ENCODE results near the gene ROMO1. TPM values are rescaled to one million over a fixed set of nuclear protein-coding genes. Genes with fewer than 3 reads are reported as not detected.
"Not testable (repeated sequence)": the region's sequence is repeated elsewhere in the genome, so short reads cannot be mapped to it uniquely, and the experiment has no call there.

The ROMO1 gene
- total RNA-seq, 1 donor from 2014 or later = 938 TPM

GRCh38 chr20:35719717-35720116, 20.5 kb downstream of the ROMO1 start:
- DNase-seq (ENCODE audit: low read depth) = no peak
- TF ChIP-seq CTCF (conservative IDR thresholded peaks at IDR 0.05; ENCODE audit: low read depth, low read length) = no peak

GRCh38 chr20:35720165-35721123, 21.2 kb downstream of the ROMO1 start:
- no peak for DNase-seq (ENCODE audit: low read depth)
- H3K4me3 ChIP-seq (ENCODE audit: low read depth, low read length) = no peak overlapping the region
- no peak for TF ChIP-seq CTCF (conservative IDR thresholded peaks at IDR 0.05; ENCODE audit: low read depth, low read length)

More at GRCh38 chr20:35719717-35720116, 20.5 kb downstream of the ROMO1 start:
- no peak overlapping the region for H3K4me3 ChIP-seq (ENCODE audit: low read depth, low read length)

GRCh38 chr20:35721219-35721618, 22.0 kb downstream of the ROMO1 start:
- no peak for TF ChIP-seq CTCF (conservative IDR thresholded peaks at IDR 0.05; ENCODE audit: low read depth, low read length)
- no peak for DNase-seq (ENCODE audit: low read depth)
- no peak overlapping the region for H3K4me3 ChIP-seq (ENCODE audit: low read depth, low read length)

GRCh38 chr20:35721621-35722020, 22.4 kb downstream of the ROMO1 start:
- H3K4me3 ChIP-seq (ENCODE audit: low read depth, low read length) = no peak overlapping the region
- no peak for TF ChIP-seq CTCF (conservative IDR thresholded peaks at IDR 0.05; ENCODE audit: low read depth, low read length)
- no peak for DNase-seq (ENCODE audit: low read depth)

- not testable (repeated sequence) for H3K4me3 ChIP-seq (ENCODE audit: low read depth, low read length); DNase-seq (ENCODE audit: low read depth)
Measured at GRCh38 chr20:35723275-35723639, 24.1 kb downstream of the ROMO1 start.

GRCh38 chr20:35723652-35724320, 24.6 kb downstream of the ROMO1 start:
- DNase-seq (ENCODE audit: low read depth); H3K4me3 ChIP-seq (ENCODE audit: low read depth, low read length): not testable (repeated sequence)

- no peak for DNase-seq (ENCODE audit: low read depth)
- no peak for TF ChIP-seq CTCF (conservative IDR thresholded peaks at IDR 0.05; ENCODE audit: low read depth, low read length)
- no peak overlapping the region for H3K4me3 ChIP-seq (ENCODE audit: low read depth, low read length)
Measured at GRCh38 chr20:35724321-35725230, 25.4 kb downstream of the ROMO1 start.
